GM04504 (cell line): ENCODE measurements around the gene SPEM2.
A peak's percentile ranks its signal among the peaks of the same experiment; 100 is the strongest.

Experiments used
- DNase-seq: peaks from one replicate; pipeline ENCODE4 v3.0.0-alpha.2; 2012; ENCODE audit warnings: low read depth

SPEM2 gene

DNA sequence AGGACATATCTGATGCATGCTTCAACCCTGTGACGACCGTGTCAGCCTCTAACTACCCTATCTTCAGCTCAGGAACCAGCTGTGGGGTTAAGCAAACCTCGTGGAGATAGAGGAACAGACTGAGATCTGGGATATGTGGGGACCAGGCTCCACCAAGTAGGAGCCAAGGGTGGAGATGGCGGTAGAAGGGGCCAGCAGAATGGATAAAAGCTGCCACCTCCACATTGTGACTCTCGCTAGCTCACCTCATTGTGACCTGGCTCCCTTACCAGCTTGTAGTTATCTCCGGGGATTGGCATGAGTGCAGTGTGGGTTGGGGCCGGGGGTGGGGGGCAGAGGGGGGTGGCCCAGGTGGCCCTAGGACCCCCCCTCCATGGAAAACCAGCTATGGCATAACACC, at the start of gene SPEM2:
Gene SPEM2, plus strand, starts transcription at position 301 of the 400 bp plus-strand sequence. Its CDS starts 73 bp downstream, at position 374.
- DNase-seq = no peak

- DNase-seq = no peak
Measured at GRCh38 chr17:7379134-7379533, 46.3 kb upstream of the SPEM2 start.

DNA sequence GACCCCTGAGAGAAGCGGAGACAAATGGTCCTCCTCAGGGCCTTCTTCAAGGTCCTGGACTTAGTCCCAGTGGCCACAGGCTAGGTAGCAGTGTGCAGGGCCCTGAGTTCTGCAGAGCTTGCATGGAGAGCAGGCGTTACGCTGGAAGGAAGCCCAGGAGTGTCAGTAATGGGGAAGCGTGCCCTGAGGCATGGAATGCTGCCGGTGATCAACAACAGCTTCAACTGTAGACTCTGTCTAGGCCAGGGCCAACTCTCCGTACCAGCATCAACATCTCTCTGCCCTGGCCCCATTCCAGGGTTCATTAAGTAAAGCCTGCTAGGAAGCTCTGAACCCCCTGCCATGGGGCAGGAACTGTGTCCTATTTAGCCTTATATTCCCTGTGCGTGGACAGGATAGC, 45.1 kb upstream of the SPEM2 start:
- DNase-seq = peak; percentile 48

GRCh38 chr17:7380855-7381683, 44.3 kb upstream of the SPEM2 start, which contains the start of gene TNK1:
Gene TNK1 (plus strand): TSS chr17:7381089. CDS start chr17:7382927, 1,838 bp downstream.
- no peak for DNase-seq

DNA sequence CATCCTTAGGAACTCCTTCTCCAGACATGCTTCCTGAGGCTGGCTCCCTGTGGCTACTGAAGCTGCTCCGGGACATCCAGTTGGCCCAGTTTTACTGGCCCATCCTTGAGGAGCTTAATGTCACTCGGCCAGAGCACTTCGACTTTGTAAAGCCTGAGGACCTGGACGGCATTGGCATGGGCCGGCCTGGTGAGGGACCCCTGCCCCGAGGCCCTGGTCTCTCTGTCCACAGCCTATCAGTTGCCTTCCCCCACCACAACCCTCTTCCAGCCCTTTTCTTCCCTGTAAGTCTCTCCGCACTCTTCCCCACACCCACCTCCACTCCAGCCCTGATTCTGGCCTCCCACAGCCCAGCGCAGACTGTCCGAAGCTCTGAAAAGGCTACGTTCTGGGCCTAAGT, 42.5 kb upstream of the SPEM2 start:
- DNase-seq = no peak

- no peak for DNase-seq
Measured at GRCh38 chr17:7383371-7383741, 42.1 kb upstream of the SPEM2 start.

GRCh38 chr17:7383742-7384488, 41.5 kb upstream of the SPEM2 start:
- no peak for DNase-seq

GRCh38 chr17:7384489-7385081, 40.8 kb upstream of the SPEM2 start:
- no peak for DNase-seq

DNA sequence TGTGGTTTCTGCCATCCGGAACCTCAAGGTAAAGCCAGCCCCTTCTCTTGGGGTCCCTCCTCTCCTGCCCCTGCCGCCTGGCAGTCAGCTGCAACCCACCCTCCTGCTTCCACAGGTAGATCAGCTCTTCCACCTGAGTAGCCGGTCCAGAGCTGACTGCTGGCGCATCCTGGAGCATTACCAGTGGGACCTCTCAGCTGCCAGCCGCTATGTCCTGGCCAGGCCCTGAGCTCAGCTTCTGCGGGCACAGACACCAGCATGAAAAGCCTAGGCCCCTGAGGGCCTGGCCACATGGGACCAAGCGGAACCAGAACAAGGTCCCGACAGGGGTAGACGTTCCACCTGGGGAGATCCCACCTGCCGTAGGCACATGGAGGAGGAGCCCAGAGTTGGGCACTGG, 36.6 kb upstream of the SPEM2 start:
- no peak for DNase-seq

DNA sequence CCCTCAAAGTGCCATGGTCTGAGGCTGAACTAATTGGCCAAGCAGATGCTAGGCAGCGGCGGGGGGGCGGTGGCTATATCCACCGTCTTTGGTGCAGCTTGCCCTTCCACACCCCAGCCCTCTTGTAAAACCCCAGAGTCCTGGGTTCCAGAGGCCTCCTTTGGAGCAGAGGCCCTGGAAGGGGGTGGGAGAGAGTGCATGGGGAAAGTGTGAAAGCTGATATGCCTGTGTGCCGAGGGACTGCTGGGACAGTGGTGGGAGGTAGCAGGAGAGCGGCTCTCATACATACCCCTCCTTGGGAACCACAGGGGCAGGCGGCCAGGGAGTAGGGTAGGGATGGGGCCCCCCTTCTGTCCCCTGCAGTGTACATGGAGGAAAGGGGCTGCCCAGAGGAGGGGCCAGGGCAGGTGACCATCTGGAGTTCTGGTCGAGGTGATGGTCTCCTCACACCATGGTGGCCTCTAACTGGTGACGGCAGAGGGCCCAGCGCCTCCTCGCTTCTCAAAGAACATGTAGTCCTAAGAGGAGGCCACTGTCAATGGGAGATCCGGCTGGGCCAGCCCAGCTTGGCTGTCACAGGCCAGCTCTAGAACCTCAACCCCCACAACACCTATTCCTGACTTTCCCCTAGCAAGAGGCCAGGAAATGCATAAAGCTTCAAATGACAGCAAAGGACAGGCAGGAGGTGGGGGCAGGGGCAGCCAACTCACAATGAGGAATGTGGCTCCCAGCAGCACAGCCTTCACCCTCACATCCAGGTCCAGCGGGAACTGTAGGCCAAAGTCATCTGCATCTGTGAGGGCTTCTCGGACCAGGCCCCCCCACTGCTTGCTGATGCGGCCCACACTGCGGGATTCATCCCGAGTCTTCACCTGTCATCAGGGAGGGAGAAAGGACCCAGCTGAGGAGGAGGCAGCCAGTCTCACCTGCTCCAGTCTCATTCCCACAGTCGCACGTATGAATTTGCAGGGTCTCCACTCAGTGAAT, 35.2 kb upstream of the SPEM2 start:
- no peak for DNase-seq

DNA sequence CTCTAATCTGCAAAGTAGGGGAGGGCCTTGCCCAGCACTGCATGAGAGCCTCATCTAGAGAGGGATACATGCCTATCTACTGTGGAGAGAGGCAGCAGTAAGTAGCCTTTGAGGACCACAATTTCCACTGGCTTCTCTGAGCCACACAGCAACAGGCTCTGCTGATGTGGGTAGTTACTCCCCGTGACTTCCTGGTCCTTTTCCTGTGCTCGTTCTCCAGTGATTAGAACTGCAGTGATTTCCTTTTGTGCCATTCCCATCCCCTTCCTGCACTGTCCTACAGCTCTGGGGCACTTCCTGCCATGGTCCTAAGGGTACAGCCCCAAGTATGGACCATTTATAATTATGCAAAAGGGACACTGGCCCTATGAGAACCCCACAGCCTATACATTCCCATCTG, 34.1 kb upstream of the SPEM2 start:
- DNase-seq = no peak

DNA sequence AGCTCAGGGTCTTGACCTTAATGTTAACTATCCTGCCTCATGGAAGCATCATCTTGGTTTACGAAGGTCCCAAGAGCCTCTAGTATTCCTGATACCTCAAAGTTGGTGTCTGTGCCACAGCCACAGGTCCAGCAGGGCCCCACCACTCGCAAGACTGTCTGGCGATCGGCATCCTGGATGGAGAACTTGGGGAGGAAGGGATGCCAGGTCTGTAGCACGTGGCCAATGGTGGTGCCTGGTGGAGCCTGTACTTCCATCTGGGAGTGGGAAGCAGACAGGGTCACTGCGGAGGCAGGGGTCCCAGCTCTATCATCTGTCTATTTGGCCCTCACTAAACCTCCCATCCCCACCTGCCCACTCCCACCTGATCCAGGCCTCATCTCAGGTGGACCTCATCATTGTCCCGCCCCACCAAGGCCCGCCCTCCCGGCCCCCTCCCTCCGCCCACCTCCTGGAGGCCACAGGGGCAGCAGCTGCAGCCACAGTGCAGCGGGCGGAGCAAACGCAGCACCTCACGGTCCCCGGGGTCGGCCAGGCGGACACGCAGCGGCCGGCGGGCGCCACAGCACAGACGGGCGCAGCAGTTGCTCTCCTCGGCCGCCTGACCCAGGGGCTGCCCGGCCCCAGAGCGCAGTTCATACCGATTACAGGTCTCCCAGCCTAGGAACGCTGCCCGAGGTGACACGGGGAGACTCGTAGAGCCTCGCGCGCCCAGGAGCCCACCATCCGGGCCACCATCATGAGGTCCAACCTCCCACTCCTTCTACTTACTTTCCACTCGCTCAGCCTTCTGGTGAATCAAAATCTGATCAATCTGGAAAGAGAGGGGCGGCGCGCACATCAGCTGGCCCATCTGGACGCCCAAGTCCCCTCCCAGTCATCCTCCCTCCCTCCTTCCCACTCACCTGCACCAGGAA, 32.5 kb upstream of the SPEM2 start:
- DNase-seq = no peak

DNA sequence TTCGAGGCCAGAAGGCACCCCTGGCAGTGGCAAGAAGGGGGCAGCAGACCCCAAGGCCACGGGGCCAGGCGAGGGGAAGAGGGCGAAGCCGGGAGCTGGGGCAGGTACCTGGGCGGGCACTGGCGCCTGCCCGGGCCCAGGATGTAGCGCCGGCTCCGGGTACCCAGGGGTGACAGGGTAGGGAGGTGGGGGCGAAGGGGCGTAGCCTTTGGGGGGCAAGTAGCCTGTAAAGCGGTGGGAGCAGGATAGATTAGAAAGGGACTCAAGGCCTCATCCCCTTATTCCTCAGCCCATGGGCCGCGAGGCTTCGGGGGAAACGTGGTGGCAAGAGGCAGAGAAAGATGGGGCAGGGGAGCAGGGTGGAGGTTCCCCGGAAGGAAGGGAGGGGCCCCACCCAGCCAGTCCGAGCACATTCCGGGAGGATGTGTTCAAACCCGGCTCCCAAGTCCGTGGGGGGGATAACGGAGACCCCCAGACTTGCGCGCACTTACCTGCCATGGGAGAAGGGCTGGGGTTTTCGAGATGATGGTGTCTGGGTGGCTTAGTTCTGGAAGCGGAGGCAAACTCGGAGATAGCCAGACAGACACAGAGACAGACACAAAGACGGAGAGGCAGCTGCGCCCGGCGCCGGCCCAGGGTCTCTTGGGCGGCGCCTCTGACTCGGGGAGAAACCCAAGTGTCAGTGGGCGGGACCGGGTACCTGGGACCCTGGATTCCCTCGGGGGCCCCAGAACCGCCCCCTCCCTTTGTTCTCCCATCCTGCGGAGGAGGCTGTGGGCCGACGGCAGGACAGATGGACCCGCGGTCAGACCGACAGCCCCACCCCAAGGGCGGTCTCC, 31.6 kb upstream of the SPEM2 start:
- no peak for DNase-seq

DNA sequence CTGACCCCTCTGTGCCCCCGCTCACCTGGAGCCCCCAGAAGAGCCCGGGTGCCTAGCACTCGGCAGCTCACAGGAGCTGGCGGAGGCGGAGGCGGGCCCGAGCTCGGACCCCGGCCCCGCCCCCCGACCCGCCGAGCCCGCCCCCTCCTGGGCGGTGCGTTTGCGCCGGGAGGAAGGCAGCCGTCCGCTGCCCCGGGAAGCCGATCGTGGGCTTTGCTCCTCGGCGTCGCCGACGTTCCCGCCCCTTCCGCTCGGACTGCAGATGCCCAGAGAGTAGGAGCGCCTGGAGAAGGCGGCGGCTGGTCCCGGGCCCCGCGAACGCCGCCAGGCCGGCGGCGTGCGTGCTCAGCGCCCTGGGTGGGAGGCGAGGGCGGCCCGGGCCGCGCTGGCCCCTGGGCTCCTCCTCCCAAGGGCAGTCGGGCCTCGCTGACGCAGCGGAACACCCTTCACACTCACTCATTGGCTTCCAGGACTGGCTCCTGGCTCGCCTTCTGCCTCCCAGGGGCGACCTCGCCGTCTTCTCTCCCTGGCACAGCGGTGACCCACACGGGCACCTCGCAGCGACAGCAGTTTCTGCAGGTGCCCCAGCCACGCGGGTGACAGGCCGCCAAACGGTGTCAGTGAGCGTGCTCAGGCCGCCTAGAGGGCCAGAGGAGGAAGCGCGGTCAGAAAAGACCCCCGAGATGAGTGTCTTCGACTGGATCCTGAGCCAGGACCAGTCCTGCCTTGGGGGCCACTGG, 30.8 kb upstream of the SPEM2 start, which contains the start of gene PLSCR3:
Gene PLSCR3, minus strand, starts transcription at position 74 of the 740 bp plus-strand sequence. CDS start 415 bp downstream, outside the sequence.
- peak; percentile 70 for DNase-seq

GRCh38 chr17:7396147-7396546, 29.3 kb upstream of the SPEM2 start:
- DNase-seq = no peak

GRCh38 chr17:7398612-7399011, 26.8 kb upstream of the SPEM2 start:
- DNase-seq = no peak

DNA sequence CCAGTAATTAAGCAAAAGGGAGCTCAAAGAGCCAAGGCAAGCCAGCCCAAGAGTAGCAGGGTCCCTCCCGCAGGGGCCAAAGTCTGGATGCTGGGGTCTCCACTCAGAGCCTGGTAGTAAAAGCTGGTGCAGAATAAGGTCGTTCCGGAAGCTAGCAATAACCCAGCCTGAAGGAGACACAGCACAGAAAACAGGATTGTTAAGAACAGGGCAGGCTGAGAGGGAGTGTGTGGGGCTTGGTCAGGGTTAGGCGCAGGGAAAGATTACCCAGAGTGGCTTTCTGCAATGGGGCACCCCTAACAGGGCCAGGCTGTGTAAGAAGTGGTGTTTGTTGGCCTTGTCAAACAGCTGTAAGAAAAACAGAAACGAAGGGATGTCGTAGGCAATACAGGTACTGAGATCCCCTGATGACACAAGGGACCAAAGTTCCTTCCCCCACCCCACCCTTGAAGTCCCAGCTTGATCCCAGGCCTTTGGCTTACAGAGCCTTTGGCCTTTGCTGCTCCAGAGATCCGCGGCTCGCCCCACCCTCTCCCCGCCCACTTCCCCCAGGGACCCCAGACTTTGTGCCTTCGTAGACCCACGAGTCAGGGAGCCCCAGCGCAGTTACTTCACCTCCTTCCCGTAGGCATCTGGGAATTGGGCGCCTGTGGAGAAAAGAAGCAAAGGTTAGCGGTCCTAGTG, 22.2 kb upstream of the SPEM2 start:
- DNase-seq = no peak

- no peak for DNase-seq
Measured at GRCh38 chr17:7403727-7403976, 21.8 kb upstream of the SPEM2 start.
